Osteoblast (primary cell): Measurements from ENCODE around the gene FBXO15. TPM values are rescaled to one million over a fixed set of nuclear protein-coding genes. Genes with fewer than 3 reads are reported as not detected.
A peak's percentile ranks its signal among the peaks of the same experiment; 100 is the strongest.

Experiments used
- DNase-seq: peaks from one replicate; pipeline ENCODE4 v3.0.0; 2011; ENCODE audit warnings: low spot score, mixed read lengths; ENCODE audit not compliant: insufficient read length; ENCODE audit errors: missing footprints
- H2AFZ ChIP-seq: 2 replicates; pipeline ENCODE4 v1.6.0; 2011; ENCODE audit warnings: mild to moderate bottlenecking, low read length
- H3K27ac ChIP-seq: 2 replicates; pipeline ENCODE4 v1.5.1; 2011; ENCODE audit warnings: mild to moderate bottlenecking, low read depth, low read length, moderate library complexity
- H3K27me3 ChIP-seq: 2 replicates; pipeline ENCODE4 v1.6.0; 2012; ENCODE audit warnings: mild to moderate bottlenecking, control low read depth, inconsistent platforms, low read length, moderate library complexity; ENCODE audit not compliant: insufficient read depth
- H3K36me3 ChIP-seq: 2 replicates; pipeline ENCODE4 v1.5.1; 2011; ENCODE audit warnings: mild to moderate bottlenecking, low read length, control low read depth, moderate library complexity; ENCODE audit not compliant: insufficient read depth
- H3K4me1 ChIP-seq: 2 replicates; pipeline ENCODE4 v1.5.1; 2011; ENCODE audit warnings: mild to moderate bottlenecking, low read length, control low read depth, moderate library complexity; ENCODE audit not compliant: insufficient read depth
- H3K4me2 ChIP-seq: 2 replicates; pipeline ENCODE4 v1.6.0; 2011; ENCODE audit warnings: mild to moderate bottlenecking, low read length; ENCODE audit not compliant: insufficient read depth
- H3K4me3 ChIP-seq: fragments of 200-600 bp; sonication (generic); 3 replicates; pipeline ENCODE4 v1.5.1; 2012; ENCODE audit warnings: mild to moderate bottlenecking, low read length, inconsistent platforms; ENCODE audit not compliant: insufficient read depth
- H3K79me2 ChIP-seq: 2 replicates; pipeline ENCODE4 v1.6.0; 2012; ENCODE audit warnings: mild to moderate bottlenecking, low read length, control low read depth, inconsistent platforms; ENCODE audit not compliant: insufficient read depth
- H3K9me3 ChIP-seq: 2 replicates; pipeline ENCODE4 v1.5.1; 2011; ENCODE audit warnings: low read depth, low read length, control low read depth
- H4K20me1 ChIP-seq: 2 replicates; pipeline ENCODE4 v1.6.0; 2012; ENCODE audit warnings: mild to moderate bottlenecking, low read length, control low read depth; ENCODE audit not compliant: insufficient read depth
- CTCF ChIP-seq: IDR thresholded peaks from 2 replicates; pipeline ENCODE4 v1.5.1; 2011; ENCODE audit warnings: mild to moderate bottlenecking, low read depth, low read length, moderate library complexity; ENCODE audit errors: extremely low read depth
- total RNA-seq: library from RNA; depleted of rRNA; stranded (reverse); fragments of >200 nt; gene quantifications from 2 replicates; pipeline ENCODE4 v1.2.3, GENCODE V29; 2012

FBXO15 gene
- total RNA-seq, 1 donor, result 0.36 TPM

GRCh38 chr18:74171910-74172606 lies 24.4 kb upstream of the FBXO15 start:
- no peaks in the 10 kb centered on the region for H3K36me3 ChIP-seq
- H3K27me3 ChIP-seq, result peaks cover 4% of the 10 kb centered on the region
- H2AFZ ChIP-seq, result no peak overlapping the region
- no peaks in the 10 kb centered on the region for H4K20me1 ChIP-seq
- H3K4me3 ChIP-seq, result no peak overlapping the region
- peak overlapping the region; percentile 27 for H3K4me2 ChIP-seq
- no peak for DNase-seq
- no peak overlapping the region for H3K27ac ChIP-seq
- H3K9me3 ChIP-seq, result no peaks in the 10 kb centered on the region
- no peaks in the 10 kb centered on the region for H3K4me1 ChIP-seq
- H3K79me2 ChIP-seq, result no peaks in the 10 kb centered on the region
- TF ChIP-seq CTCF, result no peak

- no peak overlapping the region for H3K4me3 ChIP-seq
Observed at GRCh38 chr18:74166386-74166785, 18.8 kb upstream of the FBXO15 start.

GRCh38 chr18:74163019-74163660 lies 15.5 kb upstream of the FBXO15 start:
- TF ChIP-seq CTCF, result no peak
- no peak overlapping the region for H3K27ac ChIP-seq
- no peak for DNase-seq

More at GRCh38 chr18:74166386-74166785, 18.8 kb upstream of the FBXO15 start:
- H2AFZ ChIP-seq, result no peak overlapping the region
- no peaks in the 10 kb centered on the region for H3K36me3 ChIP-seq
- no peak for TF ChIP-seq CTCF
- H3K79me2 ChIP-seq, result no peaks in the 10 kb centered on the region
- H3K27me3 ChIP-seq, result no peaks in the 10 kb centered on the region
- H3K9me3 ChIP-seq, result no peaks in the 10 kb centered on the region
- no peaks in the 10 kb centered on the region for H3K4me1 ChIP-seq
- H4K20me1 ChIP-seq, result no peaks in the 10 kb centered on the region
- H3K27ac ChIP-seq, result no peak overlapping the region
- H3K4me2 ChIP-seq, result no peak overlapping the region
- DNase-seq, result no peak

GRCh38 chr18:74155276-74155675 lies 7.6 kb upstream of the FBXO15 start:
- no peak for TF ChIP-seq CTCF
- DNase-seq, result no peak
- Histone ChIP-seq H3K9me3 (no peaks in the 10 kb centered on the region), H3K4me2 (no peak overlapping the region), H3K36me3 (peaks cover 27% of the 10 kb centered on the region), H3K4me3 (no peak overlapping the region), H3K27me3 (no peaks in the 10 kb centered on the region), H4K20me1 (no peaks in the 10 kb centered on the region), H3K79me2 (peaks cover 44% of the 10 kb centered on the region), H3K27ac (no peak overlapping the region), H2AFZ (no peak overlapping the region), H3K4me1 (no peaks in the 10 kb centered on the region)

More at GRCh38 chr18:74163019-74163660, 15.5 kb upstream of the FBXO15 start:
- H3K4me3 ChIP-seq, result no peak overlapping the region
- no peak overlapping the region for H3K4me2 ChIP-seq
- H3K36me3 ChIP-seq, result peaks cover 9% of the 10 kb centered on the region
- H3K27me3 ChIP-seq, result no peaks in the 10 kb centered on the region
- H2AFZ ChIP-seq, result no peak overlapping the region
- H3K79me2 ChIP-seq, result no peaks in the 10 kb centered on the region
- H3K9me3 ChIP-seq, result no peaks in the 10 kb centered on the region
- H4K20me1 ChIP-seq, result no peaks in the 10 kb centered on the region
- no peaks in the 10 kb centered on the region for H3K4me1 ChIP-seq
